Measurements from ENCODE around the gene CSPG5. TPM values are rescaled to one million over a fixed set of nuclear protein-coding genes. Genes with fewer than 3 reads are reported as not detected.

CSPG5 gene
- total RNA-seq, 4 donors from 2014 or later: 0.54 to 1.8 (median 0.68) TPM

GRCh38 chr3:47603332-47603731 lies 24.7 kb upstream of the CSPG5 start:
- no peak overlapping the region for H3K27ac ChIP-seq
- no peaks in the 10 kb centered on the region for H3K9me3 ChIP-seq
- no peaks in the 10 kb centered on the region for H3K27me3 ChIP-seq
- no peak overlapping the region for H3K4me3 ChIP-seq (replicated peaks in 1 of 3)
- intact Hi-C loops (cut with DNase I): no loop called here
- TF ChIP-seq CTCF (IDR thresholded peaks at IDR 0.05): no peak
- no peak for TF ChIP-seq POLR2A (IDR thresholded peaks at IDR 0.05)
- DNase-seq: no peak
- peaks cover 0 to 12% of the 10 kb centered on the region in 2 donors for H3K36me3 ChIP-seq
- H3K4me1 ChIP-seq: no peaks in the 10 kb centered on the region

- no peak overlapping the region for H3K27ac ChIP-seq
- no peak overlapping the region for H3K4me3 ChIP-seq (replicated peaks in 1 of 3)
- TF ChIP-seq POLR2A (IDR thresholded peaks at IDR 0.05) (no peak), CTCF (IDR thresholded peaks at IDR 0.05) (no peak)
- 86 to 89% methylated on average over 3 of the region's 3 CpGs for WGBS, 2 donors
- no peak for DNase-seq
- no peaks in the 10 kb centered on the region for H3K9me3 ChIP-seq
- H3K36me3 ChIP-seq: peaks cover 0 to 3% of the 10 kb centered on the region in 2 donors
- no peaks in the 10 kb centered on the region for H3K4me1 ChIP-seq
- intact Hi-C loops (cut with DNase I): no loop called here
- no peaks in the 10 kb centered on the region for H3K27me3 ChIP-seq
These were observed 22.6 kb upstream of the CSPG5 start for GRCh38 chr3:47601281-47601680.

GRCh38 chr3:47594792-47595191 lies 16.1 kb upstream of the CSPG5 start:
- Histone ChIP-seq H3K27ac (no peak overlapping the region), H3K9me3 (no peaks in the 10 kb centered on the region), H3K36me3 (peaks cover 7 to 9% of the 10 kb centered on the region in 2 donors), H3K4me3 (replicated peaks in 1 of 3) (no peak overlapping the region), H3K4me1 (no peaks in the 10 kb centered on the region), H3K27me3 (no peaks in the 10 kb centered on the region)
- DNase-seq: no peak
- TF ChIP-seq CTCF (IDR thresholded peaks at IDR 0.05) (no peak), POLR2A (IDR thresholded peaks at IDR 0.05) (no peak)
- intact Hi-C loops (cut with DNase I): no loop called here
- 75 to 78% methylated on average over 3 of the region's 3 CpGs for WGBS, 2 donors

- intact Hi-C loops (cut with DNase I): no loop called here
- DNase-seq: no peak
- TF ChIP-seq CTCF (IDR thresholded peaks at IDR 0.05) (no peak), POLR2A (IDR thresholded peaks at IDR 0.05) (no peak)
- Histone ChIP-seq H3K9me3 (no peaks in the 10 kb centered on the region), H3K27ac (no peak overlapping the region), H3K4me1 (no peaks in the 10 kb centered on the region), H3K36me3 (peaks cover 24 to 35% of the 10 kb centered on the region in 2 donors), H3K4me3 (replicated peaks in 1 of 3) (no peak overlapping the region), H3K27me3 (no peaks in the 10 kb centered on the region)
- 93 to 95% methylated on average over 4 of the region's 4 CpGs for WGBS, 2 donors
These were observed 13.6 kb upstream of the CSPG5 start for GRCh38 chr3:47592066-47592795.

- H3K36me3 ChIP-seq: peaks cover 30 to 36% of the 10 kb centered on the region in 2 donors
- no peak overlapping the region for H3K27ac ChIP-seq
- TF ChIP-seq CTCF (IDR thresholded peaks at IDR 0.05) (no peak), POLR2A (IDR thresholded peaks at IDR 0.05) (no peak)
- DNase-seq: no peak
- no peaks in the 10 kb centered on the region for H3K9me3 ChIP-seq
- intact Hi-C loops (cut with DNase I): no loop called here
- H3K27me3 ChIP-seq: no peaks in the 10 kb centered on the region
- H3K4me3 ChIP-seq (replicated peaks in 1 of 3): no peak overlapping the region
- no peaks in the 10 kb centered on the region for H3K4me1 ChIP-seq
- WGBS, 2 donors: 86 to 96% methylated on average over 2 of the region's 2 CpGs
These were observed 11.6 kb upstream of the CSPG5 start for GRCh38 chr3:47590216-47590615.
